ENCODE measurements around the gene SEMA6B.
A peak's percentile ranks its signal among the peaks of the same experiment; 100 is the strongest.

SEMA6B gene

DNA sequence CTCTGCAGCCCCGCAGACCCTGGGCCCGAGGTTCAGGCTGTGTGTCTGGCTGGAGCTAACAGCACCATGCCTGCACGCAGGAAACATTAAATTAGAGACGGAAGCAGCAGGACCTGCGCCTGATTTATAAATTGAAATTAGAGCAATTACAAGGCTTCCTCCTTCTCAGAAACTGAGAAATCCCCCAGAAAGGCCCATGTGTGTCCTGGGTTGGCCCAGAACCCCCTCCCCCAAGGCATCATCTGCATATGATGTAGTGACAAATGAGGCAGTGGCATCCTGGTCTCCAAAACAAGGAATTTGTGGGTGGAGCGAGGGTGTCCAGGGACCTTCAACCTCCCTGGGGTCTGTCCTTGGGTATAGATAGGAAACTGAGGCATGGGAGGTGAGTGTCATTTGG is 27.2 kb upstream of the SEMA6B start:
- ATAC-seq (no peak), DNase-seq (no peak)

GRCh38 chr19:4586245-4586644 is 26.8 kb upstream of the SEMA6B start:
- ATAC-seq (no peak), DNase-seq (no peak)

GRCh38 chr19:4585556-4585955 is 26.1 kb upstream of the SEMA6B start:
- no peak for DNase-seq
- no peak for ATAC-seq

- DNase-seq: no peak
- no peak for ATAC-seq
Observed at GRCh38 chr19:4584670-4585460, 25.4 kb upstream of the SEMA6B start.

- peak; percentile 59 for DNase-seq
- ATAC-seq: peak; percentile 33
Observed at GRCh38 chr19:4583961-4584669, 24.6 kb upstream of the SEMA6B start.

DNA sequence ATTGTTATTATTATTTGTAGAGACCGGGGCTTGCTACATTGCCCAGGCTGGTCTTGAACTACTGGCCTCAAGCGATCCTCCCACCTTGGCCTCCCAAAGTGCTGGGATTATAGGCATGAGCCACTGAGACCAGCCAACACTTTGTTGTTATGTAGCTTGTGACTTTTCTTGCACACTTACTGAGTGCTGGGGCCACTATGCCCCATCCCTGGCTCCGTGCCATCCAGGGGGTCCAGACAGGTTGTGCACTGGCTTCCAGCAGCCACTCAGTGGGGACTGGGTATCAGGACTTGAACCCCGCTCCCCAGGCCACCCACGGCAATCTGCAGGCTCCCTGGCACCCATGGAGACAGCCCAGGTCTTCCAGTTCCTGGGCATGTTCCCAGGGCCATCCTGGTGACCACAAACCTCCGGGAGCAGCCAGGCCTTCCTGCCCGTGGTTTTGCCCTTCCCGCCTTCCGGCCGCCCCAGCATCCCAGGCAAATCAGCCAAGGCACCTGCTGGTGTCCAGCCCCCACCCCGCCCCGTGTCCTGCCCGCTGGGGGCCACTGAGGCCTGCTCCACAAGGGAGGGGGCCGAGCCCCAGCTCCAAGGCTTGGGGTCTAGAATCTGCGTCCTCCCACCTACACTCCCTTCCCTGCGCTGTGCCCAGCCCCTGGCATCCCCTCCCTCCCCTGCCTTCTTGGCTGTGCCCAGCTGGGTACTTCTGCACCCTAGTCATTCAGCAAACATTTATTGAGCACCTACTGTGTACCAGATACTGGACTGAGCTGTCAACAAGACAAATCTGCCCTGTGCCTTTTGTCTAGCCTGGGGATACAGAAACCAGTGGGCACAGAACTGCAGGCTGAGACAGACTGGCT is 23.7 kb upstream of the SEMA6B start:
- no peak for ATAC-seq
- DNase-seq: no peak

DNA sequence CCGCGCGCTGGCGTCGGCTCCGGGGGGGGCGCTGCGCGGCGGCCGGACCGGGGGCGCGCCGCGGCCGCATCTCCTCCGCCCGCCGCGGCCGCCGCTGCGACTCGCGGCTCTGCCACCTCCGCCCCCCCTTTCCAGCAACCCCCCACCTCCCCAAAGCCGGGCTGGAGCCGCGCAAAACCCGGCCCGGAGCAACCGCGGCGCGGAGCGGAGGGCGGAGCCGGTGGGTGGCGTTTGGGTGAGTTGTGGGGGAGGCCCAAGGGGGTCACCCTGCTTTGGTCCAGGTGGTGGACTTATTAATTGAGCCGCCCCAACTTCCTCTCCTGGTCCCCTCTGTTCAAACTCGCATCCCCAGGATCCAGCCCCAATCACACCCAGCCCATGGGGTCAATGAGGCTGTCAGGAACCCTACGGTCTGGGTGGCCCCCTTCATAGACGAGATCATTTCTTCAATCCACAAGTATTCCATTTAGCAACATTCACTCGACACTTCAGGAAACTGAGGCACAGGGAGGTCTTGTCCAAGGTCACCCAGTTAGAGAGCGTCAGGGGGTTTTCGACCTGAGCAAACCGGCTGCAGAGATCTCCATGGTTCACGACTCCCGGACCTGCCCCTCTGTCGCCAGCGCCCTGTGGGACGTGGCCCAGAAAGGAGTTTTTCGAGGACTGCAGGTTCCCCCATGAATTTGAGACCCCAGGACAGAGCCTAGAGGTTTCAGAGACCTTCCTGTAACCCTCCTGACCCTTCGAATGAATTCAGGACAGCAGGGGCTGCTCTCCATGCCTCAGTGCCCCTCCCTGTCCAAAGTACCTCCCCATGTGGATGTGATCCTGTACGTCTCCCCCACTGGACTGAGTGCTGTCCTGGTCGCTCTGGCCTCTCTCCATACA is 22.4 kb upstream of the SEMA6B start:
- DNase-seq (peak; percentile 47), ATAC-seq (no peak)

GRCh38 chr19:4580961-4581665 is 21.6 kb upstream of the SEMA6B start:
- ATAC-seq (no peak), DNase-seq (no peak)

DNA sequence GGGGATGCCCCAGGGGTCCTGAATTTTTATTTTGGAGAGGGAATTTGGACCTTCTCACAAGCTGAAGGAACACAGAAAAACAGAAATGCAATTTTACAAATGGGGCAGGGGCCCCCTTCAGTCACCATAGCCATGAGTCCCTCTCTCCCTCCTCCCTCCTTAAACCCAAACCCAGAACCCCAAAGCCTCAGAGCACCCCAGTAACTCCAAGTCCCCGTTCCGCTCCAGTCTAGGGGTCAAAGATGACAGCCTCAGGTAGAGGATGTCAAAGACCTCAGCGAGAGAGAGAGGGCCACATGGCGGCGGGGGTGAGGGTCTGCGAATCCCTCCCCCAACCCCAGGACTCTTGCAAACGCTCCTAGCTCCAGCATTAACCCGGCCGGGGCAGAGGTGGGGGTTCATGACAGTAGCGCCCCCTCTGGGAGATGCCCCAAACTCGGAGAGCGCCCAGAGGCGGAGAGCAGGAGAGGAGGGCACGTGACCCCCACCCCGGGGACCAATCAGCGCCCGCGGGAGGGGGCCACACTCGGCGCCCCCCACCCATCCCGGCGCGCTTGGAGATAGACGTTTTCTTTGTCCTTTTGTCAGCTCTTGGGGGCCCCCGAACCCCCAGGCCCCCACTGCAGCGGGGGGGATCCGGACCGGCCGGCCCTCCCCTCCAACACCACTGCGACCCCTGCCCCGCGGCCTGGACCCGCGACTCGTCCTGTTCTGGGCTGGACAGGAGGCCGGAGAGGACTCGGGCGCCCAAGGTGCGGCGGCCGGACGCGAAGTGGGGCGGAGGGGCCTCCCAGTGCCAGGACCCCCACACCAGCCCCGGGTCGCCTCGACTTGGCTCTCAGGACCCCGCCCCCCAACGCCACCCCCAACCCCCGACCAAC is 20.8 kb upstream of the SEMA6B start:
- no peak for ATAC-seq
- no peak for DNase-seq

GRCh38 chr19:4579389-4579788 is 19.9 kb upstream of the SEMA6B start:
- ATAC-seq: no peak
- no peak for DNase-seq

DNA sequence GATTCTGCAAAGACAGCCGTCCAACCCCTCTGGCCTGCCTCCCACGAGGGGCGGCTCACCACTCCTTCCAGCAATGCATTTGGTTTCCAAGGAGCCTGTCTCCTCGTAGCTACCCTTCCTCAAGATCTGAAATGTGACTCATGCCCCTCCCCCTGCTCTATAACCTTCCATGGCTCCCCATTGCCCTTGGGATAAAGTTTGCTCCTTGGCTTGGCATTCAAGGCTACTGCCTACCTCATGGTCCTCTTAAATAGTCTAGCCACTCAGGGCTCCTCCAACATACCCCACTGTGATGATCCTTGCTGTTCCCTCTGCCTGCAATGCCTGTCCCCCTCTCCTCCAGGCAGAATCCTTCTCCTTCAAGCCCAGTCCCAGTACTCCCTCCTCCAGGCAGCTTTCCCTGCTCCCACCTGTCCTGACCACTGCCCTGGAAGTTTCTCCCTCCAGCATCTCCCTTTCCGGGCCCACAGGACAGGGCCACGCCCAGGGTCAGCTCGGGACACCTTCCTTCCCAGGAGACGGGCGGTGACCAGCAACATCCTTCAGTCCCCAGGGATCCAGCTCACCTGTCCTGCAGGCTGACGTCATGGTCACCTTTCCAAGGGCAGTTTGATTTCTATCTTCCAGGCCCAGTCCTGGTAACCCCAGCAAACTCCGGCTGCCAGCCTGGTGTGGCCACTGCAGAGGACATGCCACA is 19.2 kb upstream of the SEMA6B start:
- ATAC-seq (no peak), DNase-seq (no peak)

GRCh38 chr19:4577020-4577782 is 17.7 kb upstream of the SEMA6B start:
- DNase-seq: no peak

GRCh38 chr19:4576016-4576933 is 16.8 kb upstream of the SEMA6B start:
- DNase-seq: peak; percentile 86
- ATAC-seq: peak; percentile 42

More at GRCh38 chr19:4577020-4577782, 17.7 kb upstream of the SEMA6B start:
- no peak for ATAC-seq

DNA sequence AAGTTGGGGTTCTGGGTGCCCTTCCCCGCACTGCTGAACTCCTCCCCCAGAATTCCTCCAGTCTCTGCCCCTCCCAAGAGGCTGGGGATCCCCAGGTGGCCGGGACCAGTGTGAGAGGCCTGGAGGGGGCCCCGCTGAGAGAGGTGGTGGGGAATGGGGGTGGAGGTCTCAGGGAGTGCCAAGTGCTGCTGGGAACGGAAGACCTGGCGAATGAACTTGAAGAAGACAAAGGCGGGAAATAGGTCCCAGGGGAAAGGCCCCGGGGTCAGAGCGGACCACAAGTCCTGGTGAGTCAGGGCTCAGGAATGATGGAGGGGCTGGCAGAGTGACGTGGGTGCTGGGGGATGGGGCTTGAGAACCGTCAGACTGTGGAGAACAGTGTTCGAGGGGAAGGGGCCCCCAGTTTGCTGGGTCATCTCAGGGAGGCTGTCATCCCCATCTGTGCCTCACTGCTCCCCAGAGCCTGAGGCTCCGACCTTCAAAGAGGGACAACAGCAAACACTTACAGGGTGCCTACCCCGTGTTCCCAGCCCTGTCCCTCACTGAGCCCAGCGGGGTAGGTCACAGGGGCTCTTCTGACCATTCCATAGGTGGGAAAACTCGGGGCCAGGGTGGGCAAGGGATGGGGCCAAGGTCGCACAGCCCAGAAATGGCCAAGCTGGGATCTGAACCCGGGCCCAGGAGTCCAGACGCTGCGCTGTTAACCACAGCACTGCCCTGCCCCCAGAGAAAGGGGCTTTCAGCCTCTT is 16.0 kb upstream of the SEMA6B start:
- DNase-seq: peak; percentile 59

GRCh38 chr19:4573682-4574081 is 14.2 kb upstream of the SEMA6B start:
- DNase-seq (no peak), ATAC-seq (no peak)

More for the DNA sequence above, 16.0 kb upstream of the SEMA6B start:
- ATAC-seq: peak; percentile 60

- DNase-seq (no peak), ATAC-seq (no peak)
Observed at GRCh38 chr19:4571305-4571917, 11.9 kb upstream of the SEMA6B start.

All from stimulated activated naive CD8-positive, alpha-beta T cell treated with anti-CD3 and anti-CD28 coated beads, Interleukin-15, Interleukin-2, amounts not matched to agents 100 U/mL and 50 U/mL, for 24 hours (primary cell).